ENCODE measurements around the gene ANO7. TPM values are rescaled to one million over a fixed set of nuclear protein-coding genes. Genes with fewer than 3 reads are reported as not detected.

ANO7 gene
- total and polyA plus RNA-seq, 2 of the 8 experiments (the other 6 are each of a cell fraction or from before 2014, with no cell fraction given), result 3.2 to 6.9 TPM

DNA sequence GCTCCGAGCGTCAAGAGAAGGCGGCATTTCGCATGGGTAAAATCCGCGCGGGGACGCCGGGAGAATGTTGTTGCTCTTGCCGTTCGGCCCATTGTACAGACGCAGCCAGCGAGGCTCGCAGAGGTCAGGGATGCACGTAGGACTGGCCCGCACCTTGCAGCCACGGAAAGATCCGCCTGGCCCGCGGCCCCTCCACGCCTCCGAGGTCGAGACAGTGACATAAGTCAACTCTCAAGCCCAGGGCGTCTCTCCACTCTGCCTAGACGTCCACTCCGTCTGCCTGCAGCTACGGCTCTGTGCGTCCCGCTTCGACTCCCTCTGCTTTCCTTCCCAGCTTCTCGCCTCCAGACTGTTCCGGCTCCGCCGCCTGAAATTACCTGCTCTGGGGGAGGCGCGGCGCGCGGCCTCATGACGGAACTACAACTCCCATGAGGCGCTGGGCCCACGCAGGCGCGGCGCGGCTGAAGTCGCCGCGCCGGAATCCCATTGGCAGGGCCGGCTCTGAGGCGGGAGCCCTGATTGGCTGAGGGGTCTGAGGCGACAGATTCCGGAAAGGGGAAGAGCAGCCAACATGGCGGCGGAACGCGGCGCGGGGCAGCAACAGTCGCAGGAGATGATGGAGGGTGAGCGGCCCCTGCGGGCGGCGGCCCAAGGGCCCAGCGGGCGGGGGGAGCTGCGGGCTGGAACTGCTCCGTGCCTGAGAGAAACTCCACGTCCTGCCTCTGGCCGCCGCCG lies 38.4 kb upstream of the ANO7 start, which contains the start of gene PPP1R7 (continued):
- TF ChIP-seq MAX (IDR thresholded peaks at IDR 0.05) (peak; percentile 26; the same call in 1 of the 2 replicates), SIN3A (conservative IDR thresholded peaks at IDR 0.05 in 1 of 2, IDR thresholded peaks at IDR 0.05 in 1 of 2; ENCODE audit: low read depth in 1 of 2, low read length in 2 of 2) (peak; percentile 2 to 83; a peak in 1 of 4 replicates), SP4 (IDR thresholded peaks at IDR 0.05; ENCODE audit: low read length) (no peak), KDM1A (IDR thresholded peaks at IDR 0.05; ENCODE audit: borderline replicate concordance, low read length) (peak; percentile 98), SAP30 (IDR thresholded peaks at IDR 0.05; ENCODE audit: insufficient read depth, insufficient replicate concordance, low read length) (peak; percentile 20), ATF3 (IDR thresholded peaks at IDR 0.05; ENCODE audit: insufficient read depth, low read depth, low read length) (peak; percentile 78; the same call in 1 of the 2 replicates), CHD2 (IDR thresholded peaks at IDR 0.05; ENCODE audit: low read length) (peak; percentile 46), EZH2 (IDR thresholded peaks at IDR 0.05; ENCODE audit: low read depth, low read length, severe bottlenecking) (no peak), RBBP5 (IDR thresholded peaks at IDR 0.05; ENCODE audit: borderline replicate concordance, low read depth, low read length) (peak; percentile 52)
- TF ChIP-seq, protein P1, sequence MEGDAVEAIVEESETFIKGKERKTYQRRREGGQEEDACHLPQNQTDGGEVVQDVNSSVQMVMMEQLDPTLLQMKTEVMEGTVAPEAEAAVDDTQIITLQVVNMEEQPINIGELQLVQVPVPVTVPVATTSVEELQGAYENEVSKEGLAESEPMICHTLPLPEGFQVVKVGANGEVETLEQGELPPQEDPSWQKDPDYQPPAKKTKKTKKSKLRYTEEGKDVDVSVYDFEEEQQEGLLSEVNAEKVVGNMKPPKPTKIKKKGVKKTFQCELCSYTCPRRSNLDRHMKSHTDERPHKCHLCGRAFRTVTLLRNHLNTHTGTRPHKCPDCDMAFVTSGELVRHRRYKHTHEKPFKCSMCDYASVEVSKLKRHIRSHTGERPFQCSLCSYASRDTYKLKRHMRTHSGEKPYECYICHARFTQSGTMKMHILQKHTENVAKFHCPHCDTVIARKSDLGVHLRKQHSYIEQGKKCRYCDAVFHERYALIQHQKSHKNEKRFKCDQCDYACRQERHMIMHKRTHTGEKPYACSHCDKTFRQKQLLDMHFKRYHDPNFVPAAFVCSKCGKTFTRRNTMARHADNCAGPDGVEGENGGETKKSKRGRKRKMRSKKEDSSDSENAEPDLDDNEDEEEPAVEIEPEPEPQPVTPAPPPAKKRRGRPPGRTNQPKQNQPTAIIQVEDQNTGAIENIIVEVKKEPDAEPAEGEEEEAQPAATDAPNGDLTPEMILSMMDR (IDR thresholded peaks at IDR 0.05; ENCODE audit: control extremely low read depth in 1 of 3, insufficient read depth in 1 of 3, low read depth in 1 of 3, low read length in 3 of 3), result peak in 1 of 3 experiments; percentile 6; a peak in 1 of 4 replicates
